ENCODE measurements around the gene HEXD.

HEXD gene

GRCh38 chr17:82439194-82439828 lies 21.2 kb downstream of the HEXD start:
- TF ChIP-seq L3MBTL2 (conservative IDR thresholded peaks at IDR 0.05): no peak
- POLR2A ChIA-PET: no interaction called here
- CTCF ChIA-PET: no interaction called here
- no peak for DNase-seq (ENCODE audit: extremely low spot score)

DNA sequence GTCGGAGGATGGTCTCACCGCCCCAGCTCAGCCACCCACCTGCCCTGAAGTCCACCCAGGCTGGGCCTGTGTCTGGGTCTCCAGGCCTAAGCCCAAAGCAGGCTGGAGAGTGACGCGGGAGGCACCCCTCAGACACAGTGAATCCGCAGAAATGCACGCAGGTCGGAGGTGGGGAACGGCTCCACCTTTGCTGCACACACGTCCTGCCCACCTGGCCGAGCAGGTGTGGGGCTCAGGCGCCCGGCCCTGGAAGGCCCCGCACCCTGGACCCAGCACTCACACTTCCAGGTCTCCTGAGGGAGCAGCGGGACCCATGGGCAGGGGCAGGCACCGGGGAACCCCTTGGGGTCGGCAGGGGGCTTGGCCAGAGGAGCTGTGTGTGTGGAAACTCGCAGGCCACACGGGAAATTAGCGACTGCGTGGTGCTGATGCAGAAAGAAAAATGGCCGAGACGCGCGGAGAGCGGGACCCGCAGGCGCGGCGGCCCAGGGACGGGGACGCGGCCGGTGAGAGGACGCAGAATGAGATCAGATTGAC lies 21.8 kb downstream of the HEXD start:
- ChIA-PET CTCF (no interaction called here), POLR2A (no interaction called here)
- DNase-seq (ENCODE audit: extremely low spot score): no peak
- TF ChIP-seq ZNF384 (IDR thresholded peaks at IDR 0.05) (no peak), FOXK2 (IDR thresholded peaks at IDR 0.05) (no peak), SP1 (IDR thresholded peaks at IDR 0.05) (no peak), L3MBTL2 (conservative IDR thresholded peaks at IDR 0.05) (no peak)

DNA sequence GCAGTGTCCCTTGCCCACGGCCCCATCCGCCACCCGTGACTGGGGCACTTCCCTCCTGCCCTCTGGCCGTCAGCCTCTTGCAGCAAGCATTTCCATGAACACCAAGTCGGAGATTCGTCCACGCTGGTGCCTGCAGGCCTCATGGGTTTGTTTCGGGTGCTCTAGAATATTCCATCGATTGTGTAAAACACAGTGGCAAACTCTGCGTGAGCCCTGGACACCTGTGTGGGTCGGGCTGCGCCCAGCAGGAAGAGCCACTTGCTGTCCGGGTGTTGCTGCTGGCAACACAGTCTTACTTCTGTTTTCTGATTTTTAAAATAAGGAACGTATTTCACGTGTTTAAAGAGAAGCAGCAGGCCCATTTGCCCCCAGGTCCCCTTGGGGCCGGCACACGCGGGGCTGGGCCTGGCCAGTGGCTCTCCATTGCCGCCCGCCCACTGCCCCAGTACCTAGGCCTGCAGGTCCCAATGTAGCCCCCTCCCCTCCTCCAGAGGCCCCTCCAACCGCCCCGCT lies 22.4 kb downstream of the HEXD start:
- ChIA-PET CTCF (no interaction called here), POLR2A (no interaction called here)
- DNase-seq (ENCODE audit: extremely low spot score): no peak

GRCh38 chr17:82440991-82441627 lies 23.0 kb downstream of the HEXD start:
- ChIA-PET CTCF (no interaction called here), POLR2A (no interaction called here)
- no peak for TF ChIP-seq ELF4 (IDR thresholded peaks at IDR 0.05)
- no peak for TF ChIP-seq ZNF384 (IDR thresholded peaks at IDR 0.05)
- no peak for TF ChIP-seq SP1 (IDR thresholded peaks at IDR 0.05)
- no peak for TF ChIP-seq FOXM1 (IDR thresholded peaks at IDR 0.05; ENCODE audit: borderline replicate concordance)
- TF ChIP-seq SUZ12 (IDR thresholded peaks at IDR 0.05): no peak
- TF ChIP-seq L3MBTL2 (conservative IDR thresholded peaks at IDR 0.05): no peak
- TF ChIP-seq BHLHE40 (IDR thresholded peaks at IDR 0.05; ENCODE audit: borderline replicate concordance): no peak
- no peak for TF ChIP-seq NFRKB (IDR thresholded peaks at IDR 0.05)
- TF ChIP-seq TARDBP (IDR thresholded peaks at IDR 0.05): no peak
- TF ChIP-seq CTBP1 (IDR thresholded peaks at IDR 0.05; ENCODE audit: borderline replicate concordance): no peak
- DNase-seq (ENCODE audit: extremely low spot score): no peak

More for the DNA sequence above, 22.4 kb downstream of the HEXD start:
- TF ChIP-seq FOXK2 (IDR thresholded peaks at IDR 0.05) (no peak), FOXM1 (IDR thresholded peaks at IDR 0.05; ENCODE audit: borderline replicate concordance) (no peak), TARDBP (IDR thresholded peaks at IDR 0.05) (no peak), L3MBTL2 (conservative IDR thresholded peaks at IDR 0.05) (no peak), SP1 (IDR thresholded peaks at IDR 0.05) (no peak), ELF4 (IDR thresholded peaks at IDR 0.05) (no peak), CTBP1 (IDR thresholded peaks at IDR 0.05; ENCODE audit: borderline replicate concordance) (no peak), LEF1 (IDR thresholded peaks at IDR 0.05; ENCODE audit: borderline replicate concordance) (no peak), HDGF (IDR thresholded peaks at IDR 0.05; ENCODE audit: borderline replicate concordance) (no peak), FOXA1 (IDR thresholded peaks at IDR 0.05) (no peak), ZNF384 (IDR thresholded peaks at IDR 0.05) (no peak), SUZ12 (IDR thresholded peaks at IDR 0.05) (no peak)

DNA sequence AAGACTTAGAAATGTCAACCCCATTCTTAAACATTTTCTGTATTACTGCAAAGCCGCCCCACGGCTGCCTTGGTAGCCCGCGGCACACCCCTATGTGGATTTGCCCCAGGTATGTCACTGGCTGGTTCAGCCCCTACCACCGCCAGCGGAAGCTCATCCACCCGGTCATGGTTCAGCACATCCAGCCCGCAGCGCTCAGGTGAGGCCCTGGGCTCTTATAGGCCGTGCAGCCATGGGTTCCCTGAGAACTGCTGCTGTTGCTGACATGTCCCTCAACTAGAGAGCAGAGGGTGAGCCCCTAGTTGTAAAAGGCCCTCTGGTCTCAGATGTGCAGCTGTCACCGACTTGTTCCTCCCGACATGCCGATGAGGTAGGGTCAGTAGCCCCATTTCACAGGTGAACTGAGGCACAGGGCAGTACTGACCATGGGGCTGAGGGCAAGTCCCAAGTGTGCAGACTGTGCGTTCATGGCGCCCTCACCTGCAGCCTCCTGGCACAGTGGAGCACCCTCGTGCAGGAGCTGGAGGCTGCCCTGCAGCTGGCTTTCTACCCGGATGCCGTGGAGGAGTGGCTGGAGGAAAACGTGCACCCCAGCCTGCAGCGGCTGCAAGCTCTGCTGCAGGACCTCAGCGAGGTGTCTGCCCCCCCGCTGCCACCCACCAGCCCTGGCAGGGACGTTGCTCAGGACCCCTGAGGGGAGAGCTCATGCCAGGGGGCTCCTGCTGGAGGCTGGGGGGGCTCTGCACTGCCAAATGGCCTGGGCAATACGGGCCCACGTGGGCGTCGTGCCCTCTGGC lies 23.7 kb downstream of the HEXD start:
- POLR2A ChIA-PET: no interaction called here
- DNase-seq (ENCODE audit: extremely low spot score): no peak
- TF ChIP-seq CTBP1 (IDR thresholded peaks at IDR 0.05; ENCODE audit: borderline replicate concordance) (no peak), L3MBTL2 (conservative IDR thresholded peaks at IDR 0.05) (no peak), ZNF384 (IDR thresholded peaks at IDR 0.05) (no peak)
- CTCF ChIA-PET: no interaction called here

GRCh38 chr17:82442643-82443464 lies 24.7 kb downstream of the HEXD start:
- ChIA-PET POLR2A (no interaction called here), CTCF (no interaction called here)
- TF ChIP-seq LEF1 (IDR thresholded peaks at IDR 0.05; ENCODE audit: borderline replicate concordance) (no peak), ZNF384 (IDR thresholded peaks at IDR 0.05) (no peak)
- no peak for DNase-seq (ENCODE audit: extremely low spot score)

GRCh38 chr17:82443465-82444283 lies 25.5 kb downstream of the HEXD start:
- POLR2A ChIA-PET: no interaction called here
- no peak for DNase-seq (ENCODE audit: extremely low spot score)
- CTCF ChIA-PET: no interaction called here
- no peak for TF ChIP-seq ELF4 (IDR thresholded peaks at IDR 0.05)

- TF ChIP-seq ZNF384 (IDR thresholded peaks at IDR 0.05): no peak
- no peak for TF ChIP-seq FOXA1 (IDR thresholded peaks at IDR 0.05)
- TF ChIP-seq, protein P1, sequence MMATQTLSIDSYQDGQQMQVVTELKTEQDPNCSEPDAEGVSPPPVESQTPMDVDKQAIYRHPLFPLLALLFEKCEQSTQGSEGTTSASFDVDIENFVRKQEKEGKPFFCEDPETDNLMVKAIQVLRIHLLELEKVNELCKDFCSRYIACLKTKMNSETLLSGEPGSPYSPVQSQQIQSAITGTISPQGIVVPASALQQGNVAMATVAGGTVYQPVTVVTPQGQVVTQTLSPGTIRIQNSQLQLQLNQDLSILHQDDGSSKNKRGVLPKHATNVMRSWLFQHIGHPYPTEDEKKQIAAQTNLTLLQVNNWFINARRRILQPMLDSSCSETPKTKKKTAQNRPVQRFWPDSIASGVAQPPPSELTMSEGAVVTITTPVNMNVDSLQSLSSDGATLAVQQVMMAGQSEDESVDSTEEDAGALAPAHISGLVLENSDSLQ (IDR thresholded peaks at IDR 0.05): no peak
- no peak for TF ChIP-seq HDGF (IDR thresholded peaks at IDR 0.05; ENCODE audit: borderline replicate concordance)
- no peak for TF ChIP-seq L3MBTL2 (conservative IDR thresholded peaks at IDR 0.05)
- TF ChIP-seq BHLHE40 (IDR thresholded peaks at IDR 0.05; ENCODE audit: borderline replicate concordance): no peak
- no peak for TF ChIP-seq CTBP1 (IDR thresholded peaks at IDR 0.05; ENCODE audit: borderline replicate concordance)
- no peak for DNase-seq (ENCODE audit: extremely low spot score)
- CTCF ChIA-PET: no interaction called here
- POLR2A ChIA-PET: no interaction called here
These were observed 26.2 kb downstream of the HEXD start for GRCh38 chr17:82444284-82444893.

All from HEK293T (cell line).